NB4 (cell line): ENCODE data around the gene KCNJ4.

Experiments
- POLR2A ChIP-seq: IDR thresholded peaks from 2 replicates; pipeline ENCODE4 v1.6.1; 2011; ENCODE audit warnings: mild to moderate bottlenecking; ENCODE audit not compliant: insufficient read length; ENCODE audit errors: extremely low read depth
- TF ChIP-seq, protein P1 (sequence below): IDR thresholded peaks from one replicate; pipeline ENCODE4 v1.5.1; 2012; ENCODE audit warnings: low read depth, low read length
- TF ChIP-seq, protein P2 (sequence below): IDR thresholded peaks from 2 replicates; pipeline ENCODE4 v1.6.1; 2011; ENCODE audit warnings: low read depth, low read length

DNA sequence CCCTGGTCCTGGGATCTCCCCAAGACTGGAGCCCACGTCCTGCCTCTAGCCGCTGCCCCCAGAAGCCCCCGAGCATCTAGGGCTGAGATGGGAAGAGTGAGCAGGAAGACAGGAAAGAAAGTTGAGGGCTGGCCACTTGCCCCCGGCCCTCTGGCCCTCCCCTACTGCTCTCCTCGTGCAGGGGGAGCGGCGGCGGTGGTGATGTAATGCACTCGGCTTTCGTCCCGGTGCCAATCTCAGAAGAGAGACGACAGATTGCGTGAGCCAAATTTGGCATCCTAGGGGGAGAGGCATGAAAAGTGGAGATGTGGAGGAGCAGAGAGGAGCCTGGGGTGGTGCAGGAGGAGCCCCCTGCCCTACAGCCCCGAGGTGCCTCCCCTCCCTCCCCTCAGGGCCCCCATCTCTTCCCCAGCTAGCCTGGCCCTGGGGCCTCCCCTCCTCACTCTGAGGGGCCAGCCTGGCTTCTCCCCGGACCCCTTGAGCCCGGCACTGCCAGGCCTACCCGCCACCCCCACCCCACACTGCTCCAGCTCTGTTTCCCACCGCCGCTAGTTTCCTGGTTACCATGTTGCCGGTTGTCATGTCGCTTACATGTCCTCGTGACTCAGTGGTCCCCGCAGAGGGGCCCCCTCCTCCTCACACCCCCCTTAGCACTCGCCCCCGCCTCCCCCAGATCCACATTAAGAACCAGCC is 2.5 kb downstream of the KCNJ4 start:
- TF ChIP-seq, protein P1, sequence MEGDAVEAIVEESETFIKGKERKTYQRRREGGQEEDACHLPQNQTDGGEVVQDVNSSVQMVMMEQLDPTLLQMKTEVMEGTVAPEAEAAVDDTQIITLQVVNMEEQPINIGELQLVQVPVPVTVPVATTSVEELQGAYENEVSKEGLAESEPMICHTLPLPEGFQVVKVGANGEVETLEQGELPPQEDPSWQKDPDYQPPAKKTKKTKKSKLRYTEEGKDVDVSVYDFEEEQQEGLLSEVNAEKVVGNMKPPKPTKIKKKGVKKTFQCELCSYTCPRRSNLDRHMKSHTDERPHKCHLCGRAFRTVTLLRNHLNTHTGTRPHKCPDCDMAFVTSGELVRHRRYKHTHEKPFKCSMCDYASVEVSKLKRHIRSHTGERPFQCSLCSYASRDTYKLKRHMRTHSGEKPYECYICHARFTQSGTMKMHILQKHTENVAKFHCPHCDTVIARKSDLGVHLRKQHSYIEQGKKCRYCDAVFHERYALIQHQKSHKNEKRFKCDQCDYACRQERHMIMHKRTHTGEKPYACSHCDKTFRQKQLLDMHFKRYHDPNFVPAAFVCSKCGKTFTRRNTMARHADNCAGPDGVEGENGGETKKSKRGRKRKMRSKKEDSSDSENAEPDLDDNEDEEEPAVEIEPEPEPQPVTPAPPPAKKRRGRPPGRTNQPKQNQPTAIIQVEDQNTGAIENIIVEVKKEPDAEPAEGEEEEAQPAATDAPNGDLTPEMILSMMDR = no peak
- TF ChIP-seq POLR2A = no peak
- TF ChIP-seq, protein P2, sequence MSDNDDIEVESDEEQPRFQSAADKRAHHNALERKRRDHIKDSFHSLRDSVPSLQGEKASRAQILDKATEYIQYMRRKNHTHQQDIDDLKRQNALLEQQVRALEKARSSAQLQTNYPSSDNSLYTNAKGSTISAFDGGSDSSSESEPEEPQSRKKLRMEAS = no peak
